Measurements from ENCODE around the gene OSGEP. TPM values are rescaled to one million over a fixed set of nuclear protein-coding genes. Genes with fewer than 3 reads are reported as not detected.

OSGEP gene
- total and polyA plus RNA-seq, 7 donors, result 21.0 to 65.6 (median 41.3) TPM

- peaks cover 0 to 19% (median 13%) of the 10 kb centered on the region in 4 donors for H3K4me1 ChIP-seq
- 89 to 90% methylated on average over 2 of the region's 2 CpGs for WGBS, 2 donors
- TF ChIP-seq CTCF (IDR thresholded peaks at IDR 0.05), result no peak
- no peak for TF ChIP-seq POLR2AphosphoS5 (IDR thresholded peaks at IDR 0.05)
- TF ChIP-seq POLR2A (IDR thresholded peaks at IDR 0.05), result no peak
- TF ChIP-seq EP300 (IDR thresholded peaks at IDR 0.05), result no peak
- H3K27ac ChIP-seq, result no peak overlapping the region
- no peaks in the 10 kb centered on the region for H3K27me3 ChIP-seq
- no peak for DNase-seq
- intact Hi-C loops (cut with DNase I), result no loop called here
- H3K4me3 ChIP-seq, result no peak overlapping the region
- no peaks in the 10 kb centered on the region for H3K9me3 ChIP-seq
- peaks cover 12 to 44% (median 31%) of the 10 kb centered on the region in 4 donors for H3K36me3 ChIP-seq
These were observed 45.4 kb downstream of the OSGEP start for GRCh38 chr14:20409226-20409625.

GRCh38 chr14:20403521-20403920, 51.1 kb downstream of the OSGEP start:
- Histone ChIP-seq H3K36me3 (peaks cover 31 to 100% (median 68%) of the 10 kb centered on the region in 4 donors), H3K27me3 (no peaks in the 10 kb centered on the region), H3K4me3 (no peak overlapping the region), H3K9me3 (no peaks in the 10 kb centered on the region), H3K4me1 (no peaks in the 10 kb centered on the region), H3K27ac (no peak overlapping the region)
- intact Hi-C loops (cut with DNase I), result no loop called here
- DNase-seq, result no peak
- TF ChIP-seq CTCF (IDR thresholded peaks at IDR 0.05) (no peak), EP300 (IDR thresholded peaks at IDR 0.05) (no peak), POLR2A (IDR thresholded peaks at IDR 0.05) (no peak), POLR2AphosphoS5 (IDR thresholded peaks at IDR 0.05) (no peak)
- 94% methylated on average over 11 of the region's 11 CpGs for WGBS, 2 donors

GRCh38 chr14:20400965-20401593, 53.5 kb downstream of the OSGEP start:
- 91 to 94% methylated on average over 10 of the region's 10 CpGs for WGBS, 2 donors
- Histone ChIP-seq H3K4me3 (no peak overlapping the region), H3K4me1 (no peaks in the 10 kb centered on the region), H3K27me3 (no peaks in the 10 kb centered on the region), H3K27ac (no peak overlapping the region), H3K36me3 (peaks cover 27 to 99% (median 69%) of the 10 kb centered on the region in 4 donors), H3K9me3 (no peaks in the 10 kb centered on the region)
- intact Hi-C loops (cut with DNase I), result no loop called here
- no peak for DNase-seq
- TF ChIP-seq CTCF (IDR thresholded peaks at IDR 0.05) (no peak), EP300 (IDR thresholded peaks at IDR 0.05) (no peak), POLR2A (IDR thresholded peaks at IDR 0.05) (no peak), POLR2AphosphoS5 (IDR thresholded peaks at IDR 0.05) (no peak)

- no peak overlapping the region for H3K27ac ChIP-seq
- DNase-seq, result no peak
- no peaks in the 10 kb centered on the region for H3K4me1 ChIP-seq
- H3K4me3 ChIP-seq, result no peak overlapping the region
- 91 to 98% methylated on average over 1 of the region's 1 CpG for WGBS, 2 donors
- no peaks in the 10 kb centered on the region for H3K27me3 ChIP-seq
- intact Hi-C loops (cut with DNase I), result no loop called here
- TF ChIP-seq CTCF (IDR thresholded peaks at IDR 0.05) (no peak), POLR2AphosphoS5 (IDR thresholded peaks at IDR 0.05) (no peak), EP300 (IDR thresholded peaks at IDR 0.05) (no peak), POLR2A (IDR thresholded peaks at IDR 0.05) (no peak)
- H3K9me3 ChIP-seq, result no peaks in the 10 kb centered on the region
- H3K36me3 ChIP-seq, result peaks cover 32 to 99% (median 72%) of the 10 kb centered on the region in 4 donors
These were observed 54.0 kb downstream of the OSGEP start for GRCh38 chr14:20400589-20400964.

GRCh38 chr14:20397511-20397910, 57.1 kb downstream of the OSGEP start:
- Histone ChIP-seq H3K27ac (no peak overlapping the region), H3K4me3 (no peak overlapping the region), H3K27me3 (no peaks in the 10 kb centered on the region), H3K4me1 (no peaks in the 10 kb centered on the region), H3K36me3 (peaks cover 28 to 99% (median 61%) of the 10 kb centered on the region in 4 donors), H3K9me3 (no peaks in the 10 kb centered on the region)
- intact Hi-C loops (cut with DNase I), result no loop called here
- 85 to 95% methylated on average over 3 of the region's 3 CpGs for WGBS, 2 donors
- no peak for TF ChIP-seq CTCF (IDR thresholded peaks at IDR 0.05)
- no peak for DNase-seq

All from sigmoid colon (tissue), 7 donors.